HG03469 (cell line): ENCODE data around the gene GNAS.

Experiments
- ATAC-seq: cut with Tn5 transposase; IDR thresholded peaks from one replicate; pipeline ENCODE4 v1.9.1; 2021; ENCODE audit warnings: mild to moderate bottlenecking, moderate library complexity, moderate number of reproducible peaks; ENCODE audit not compliant: unreplicated experiment

Gene GNAS

GRCh38 chr20:58877976-58878360 lies 25.5 kb downstream of the GNAS start:
- ATAC-seq, result no peak

- ATAC-seq, result no peak
These were observed 25.9 kb downstream of the GNAS start for GRCh38 chr20:58878399-58878798.

- ATAC-seq, result no peak
These were observed 27.9 kb downstream of the GNAS start for GRCh38 chr20:58880441-58880840.

GRCh38 chr20:58880994-58881752 lies 28.7 kb downstream of the GNAS start:
- ATAC-seq, result no peak

- ATAC-seq, result no peak
These were observed 30.2 kb downstream of the GNAS start for GRCh38 chr20:58882704-58883089.

GRCh38 chr20:58883241-58883691 lies 30.8 kb downstream of the GNAS start:
- no peak for ATAC-seq

- no peak for ATAC-seq
These were observed 32.5 kb downstream of the GNAS start for GRCh38 chr20:58884966-58885365.

- ATAC-seq, result no peak
These were observed 34.0 kb downstream of the GNAS start for GRCh38 chr20:58886546-58886945.

- no peak for ATAC-seq
These were observed 35.6 kb downstream of the GNAS start for GRCh38 chr20:58888103-58888502.

- ATAC-seq, result no peak
These were observed 36.2 kb downstream of the GNAS start for GRCh38 chr20:58888521-58889333.

- ATAC-seq, result no peak
These were observed 36.8 kb downstream of the GNAS start for GRCh38 chr20:58889334-58889760.

- no peak for ATAC-seq
These were observed 37.4 kb downstream of the GNAS start for GRCh38 chr20:58889798-58890517.

GRCh38 chr20:58890518-58891085 lies 38.1 kb downstream of the GNAS start:
- ATAC-seq, result no peak

GRCh38 chr20:58891086-58891717 lies 38.7 kb downstream of the GNAS start:
- no peak for ATAC-seq

- ATAC-seq, result no peak
These were observed 39.2 kb downstream of the GNAS start for GRCh38 chr20:58891718-58892140.

- no peak for ATAC-seq
These were observed 39.8 kb downstream of the GNAS start for GRCh38 chr20:58892141-58892931.

GRCh38 chr20:58892932-58893224 lies 40.4 kb downstream of the GNAS start:
- no peak for ATAC-seq

GRCh38 chr20:58893355-58894120 lies 41.0 kb downstream of the GNAS start:
- no peak for ATAC-seq
